ENCODE results near the gene KLHL25. TPM values are rescaled to one million over a fixed set of nuclear protein-coding genes. Genes with fewer than 3 reads are reported as not detected.

The KLHL25 gene
- total RNA-seq, 1 experiment from 2014 or later, result 18.4 TPM

DNA sequence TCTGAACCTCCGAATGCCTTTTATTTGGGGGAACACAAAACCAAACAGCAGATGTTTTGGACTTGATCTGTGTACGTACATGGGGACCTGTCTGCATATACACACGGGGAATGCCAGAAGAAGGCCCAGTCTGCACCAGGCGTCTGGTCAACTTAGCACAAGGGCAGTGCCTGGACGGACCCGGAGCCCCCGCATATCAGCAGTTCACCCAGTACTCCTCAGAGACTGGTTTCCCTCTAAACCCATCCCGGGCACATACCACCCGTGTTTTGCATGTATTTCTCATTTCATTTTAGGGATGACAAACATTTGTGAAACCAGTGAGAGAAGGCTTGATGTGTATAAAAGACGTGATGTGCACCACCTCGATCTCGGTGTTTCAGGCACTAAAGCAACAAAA is 49.7 kb downstream of the KLHL25 start:
- Histone ChIP-seq H4K8ac (replicated peaks; ENCODE audit: insufficient read length, low read depth, low read length) (no peak overlapping the region), H3K23ac (ENCODE audit: insufficient read length, low read depth, low read length) (no peak overlapping the region), H4K5ac (ENCODE audit: insufficient read length, low read depth, low read length) (no peak overlapping the region), H3K9me3 (ENCODE audit: control insufficient read depth, low read depth, low read length) (no peaks in the 10 kb centered on the region), H3K56ac (ENCODE audit: insufficient read length, low read depth, low read length) (no peak overlapping the region), H2BK120ac (ENCODE audit: low read depth, low read length, poor library complexity, severe bottlenecking) (no peak overlapping the region), H2AK5ac (ENCODE audit: insufficient read length, low read length) (no peak overlapping the region), H3K79me1 (ENCODE audit: insufficient read depth, low read depth, low read length, poor library complexity, severe bottlenecking) (no peaks in the 10 kb centered on the region), H2AFZ (ENCODE audit: low read length) (no peak overlapping the region), H3T11ph (ENCODE audit: low read length) (no peak overlapping the region), H3K23me2 (ENCODE audit: insufficient read length, low read depth, low read length, poor library complexity, severe bottlenecking) (no peaks in the 10 kb centered on the region), H3K27ac (ENCODE audit: insufficient read length, low read depth, low read length) (no peak overlapping the region), H3K4ac (ENCODE audit: low read depth, low read length) (no peak overlapping the region), H3K18ac (ENCODE audit: insufficient read length, low read depth, low read length) (no peak overlapping the region), H3K4me1 (ENCODE audit: insufficient read depth, low read length) (peaks cover 2% of the 10 kb centered on the region; the same call in 1 of the 2 replicates), H3K14ac (ENCODE audit: insufficient read depth, low read length) (no peak overlapping the region), H3K9ac (ENCODE audit: extremely low read depth, insufficient read length, low read length) (no peak overlapping the region), H3K4me2 (ENCODE audit: insufficient read depth, insufficient read length, low read length) (no peak overlapping the region), H2BK20ac (ENCODE audit: low read depth, low read length, poor library complexity, severe bottlenecking) (no peak overlapping the region), H2BK15ac (ENCODE audit: low read depth, low read length) (no peak overlapping the region), H2BK5ac (ENCODE audit: insufficient read length, low read length) (no peak overlapping the region), H2BK12ac (ENCODE audit: insufficient read length, low read depth, low read length) (no peak overlapping the region), H4K91ac (ENCODE audit: insufficient read length, low read depth, low read length) (no peak overlapping the region), H3K79me2 (ENCODE audit: insufficient read depth, low read length) (no peaks in the 10 kb centered on the region), H4K20me1 (ENCODE audit: control insufficient read depth, insufficient read depth, insufficient read length) (no peaks in the 10 kb centered on the region), H3K27me3 (ENCODE audit: insufficient read depth, low read length) (no peaks in the 10 kb centered on the region)
- WGBS (ENCODE audit: extremely low coverage, insufficient read length, low lambda C conversion rate), result no CpG with 5 or more reads among the region's 12 CpGs
- TF ChIP-seq, protein P1, sequence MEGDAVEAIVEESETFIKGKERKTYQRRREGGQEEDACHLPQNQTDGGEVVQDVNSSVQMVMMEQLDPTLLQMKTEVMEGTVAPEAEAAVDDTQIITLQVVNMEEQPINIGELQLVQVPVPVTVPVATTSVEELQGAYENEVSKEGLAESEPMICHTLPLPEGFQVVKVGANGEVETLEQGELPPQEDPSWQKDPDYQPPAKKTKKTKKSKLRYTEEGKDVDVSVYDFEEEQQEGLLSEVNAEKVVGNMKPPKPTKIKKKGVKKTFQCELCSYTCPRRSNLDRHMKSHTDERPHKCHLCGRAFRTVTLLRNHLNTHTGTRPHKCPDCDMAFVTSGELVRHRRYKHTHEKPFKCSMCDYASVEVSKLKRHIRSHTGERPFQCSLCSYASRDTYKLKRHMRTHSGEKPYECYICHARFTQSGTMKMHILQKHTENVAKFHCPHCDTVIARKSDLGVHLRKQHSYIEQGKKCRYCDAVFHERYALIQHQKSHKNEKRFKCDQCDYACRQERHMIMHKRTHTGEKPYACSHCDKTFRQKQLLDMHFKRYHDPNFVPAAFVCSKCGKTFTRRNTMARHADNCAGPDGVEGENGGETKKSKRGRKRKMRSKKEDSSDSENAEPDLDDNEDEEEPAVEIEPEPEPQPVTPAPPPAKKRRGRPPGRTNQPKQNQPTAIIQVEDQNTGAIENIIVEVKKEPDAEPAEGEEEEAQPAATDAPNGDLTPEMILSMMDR (conservative IDR thresholded peaks at IDR 0.05), result no peak
- H3K9me3 Mint-ChIP-seq, result no peaks in the 10 kb centered on the region
- DNase-seq, result no peak
- peaks cover 38 to 43% of the 10 kb centered on the region in 2 experiments for H3K4me1 Mint-ChIP-seq
- no peak overlapping the region for H3K4me3 Mint-ChIP-seq
- H3K27me3 Mint-ChIP-seq (ENCODE audit: low read depth), result no peaks in the 10 kb centered on the region
- no peak overlapping the region for H3K27ac Mint-ChIP-seq
- peaks cover 23 to 64% (median 60%) of the 10 kb centered on the region in 3 experiments; a peak in 6 of 7 replicates for H3K36me3 Mint-ChIP-seq (ENCODE audit: insufficient read depth in 1 of 3, low read depth in 3 of 3)
